ENCODE results near the gene DPH3.
A peak's percentile ranks its signal among the peaks of the same experiment; 100 is the strongest.

DPH3 gene

GRCh38 chr3:16249886-16250285, 14.9 kb downstream of the DPH3 start:
- Histone ChIP-seq H4K91ac (ENCODE audit: low read length) (no peak overlapping the region), H3K4ac (ENCODE audit: low read depth in 1 of 2, low read length in 2 of 2) (no peak overlapping the region), H4K8ac (ENCODE audit: low read length) (no peak overlapping the region), H3K27me3 (ENCODE audit: control insufficient read depth in 1 of 2, insufficient read depth in 1 of 2, low read length in 2 of 2) (no peaks in the 10 kb centered on the region), H2AK5ac (ENCODE audit: low read length, severe bottlenecking) (no peak overlapping the region), H3K9me3 (ENCODE audit: control insufficient read depth, low read length) (no peaks in the 10 kb centered on the region), H2BK120ac (ENCODE audit: low read depth, low read length) (no peak overlapping the region), H2BK5ac (ENCODE audit: low read depth, low read length, poor library complexity, severe bottlenecking) (no peak overlapping the region), H3K27ac (ENCODE audit: low read length, poor library complexity, severe bottlenecking) (no peak overlapping the region), H3K4me2 (ENCODE audit: low read length, poor library complexity, severe bottlenecking) (no peak overlapping the region), H3K4me1 (ENCODE audit: control insufficient read depth, insufficient read depth, low read depth, low read length) (peaks cover 3% of the 10 kb centered on the region), H3K36me3 (ENCODE audit: control insufficient read depth in 1 of 2, insufficient read depth in 2 of 2, low read depth in 1 of 2, low read length in 2 of 2) (no peaks in the 10 kb centered on the region), H3K4me3 (ENCODE audit: insufficient read depth in 1 of 2, low read depth in 1 of 2, low read length in 2 of 2) (no peak overlapping the region), H2BK12ac (ENCODE audit: low read length in 2 of 2) (no peak overlapping the region), H3K23ac (ENCODE audit: low read length in 2 of 2) (no peak overlapping the region), H2AFZ (ENCODE audit: low read depth, low read length) (no peak overlapping the region), H3K79me1 (replicated peaks; ENCODE audit: low read length, poor library complexity, severe bottlenecking) (no peaks in the 10 kb centered on the region), H2BK15ac (ENCODE audit: low read depth, poor library complexity, severe bottlenecking) (no peak overlapping the region), H3K18ac (ENCODE audit: low read depth in 1 of 2, low read length in 2 of 2) (no peak overlapping the region), H3K9ac (ENCODE audit: low read length) (no peak overlapping the region), H3K14ac (ENCODE audit: low read length in 2 of 2) (no peak overlapping the region)
- 60% methylated on average over 2 of the region's 3 CpGs for WGBS
- no peak for DNase-seq

- no peak overlapping the region for H3K27ac ChIP-seq (ENCODE audit: low read length, poor library complexity, severe bottlenecking)
- no peak overlapping the region for H3K9ac ChIP-seq (ENCODE audit: low read length)
- peaks cover 3% of the 10 kb centered on the region for H3K4me1 ChIP-seq (ENCODE audit: control insufficient read depth, insufficient read depth, low read depth, low read length)
- no peaks in the 10 kb centered on the region for H3K9me3 ChIP-seq (ENCODE audit: control insufficient read depth, low read length)
- 29% methylated on average over 3 of the region's 3 CpGs for WGBS
- DNase-seq = peak; percentile 38
- no peak overlapping the region for H3K4ac ChIP-seq (ENCODE audit: low read depth in 1 of 2, low read length in 2 of 2)
- no peaks in the 10 kb centered on the region for H3K79me1 ChIP-seq (replicated peaks; ENCODE audit: low read length, poor library complexity, severe bottlenecking)
- no peak overlapping the region for H3K14ac ChIP-seq (ENCODE audit: low read length in 2 of 2)
- H2AFZ ChIP-seq (ENCODE audit: low read depth, low read length) = no peak overlapping the region
- peak overlapping the region; percentile 63 for H4K8ac ChIP-seq (ENCODE audit: low read length)
- no peak overlapping the region for H3K4me2 ChIP-seq (ENCODE audit: low read length, poor library complexity, severe bottlenecking)
- no peak overlapping the region for H3K18ac ChIP-seq (ENCODE audit: low read depth in 1 of 2, low read length in 2 of 2)
- H2BK15ac ChIP-seq (ENCODE audit: low read depth, poor library complexity, severe bottlenecking) = peak overlapping the region; percentile 96
- no peak overlapping the region for H2BK5ac ChIP-seq (ENCODE audit: low read depth, low read length, poor library complexity, severe bottlenecking)
- no peak overlapping the region for H2BK12ac ChIP-seq (ENCODE audit: low read length in 2 of 2)
- no peak overlapping the region for H4K91ac ChIP-seq (ENCODE audit: low read length)
- H3K4me3 ChIP-seq (ENCODE audit: insufficient read depth in 1 of 2, low read depth in 1 of 2, low read length in 2 of 2) = no peak overlapping the region
- H3K36me3 ChIP-seq (ENCODE audit: control insufficient read depth in 1 of 2, insufficient read depth in 2 of 2, low read depth in 1 of 2, low read length in 2 of 2) = no peaks in the 10 kb centered on the region
- no peaks in the 10 kb centered on the region for H3K27me3 ChIP-seq (ENCODE audit: control insufficient read depth in 1 of 2, insufficient read depth in 1 of 2, low read length in 2 of 2)
- H2AK5ac ChIP-seq (ENCODE audit: low read length, severe bottlenecking) = no peak overlapping the region
- H2BK120ac ChIP-seq (ENCODE audit: low read depth, low read length) = no peak overlapping the region
- H3K23ac ChIP-seq (ENCODE audit: low read length in 2 of 2) = no peak overlapping the region
These were observed 15.4 kb downstream of the DPH3 start for GRCh38 chr3:16249336-16249735.

- Histone ChIP-seq H4K91ac (ENCODE audit: low read length) (no peak overlapping the region), H3K27ac (ENCODE audit: low read length, poor library complexity, severe bottlenecking) (no peak overlapping the region), H3K4me3 (ENCODE audit: insufficient read depth in 1 of 2, low read depth in 1 of 2, low read length in 2 of 2) (no peak overlapping the region), H3K27me3 (ENCODE audit: control insufficient read depth in 1 of 2, insufficient read depth in 1 of 2, low read length in 2 of 2) (no peaks in the 10 kb centered on the region), H3K9ac (ENCODE audit: low read length) (peak overlapping the region; percentile 66), H3K4me1 (ENCODE audit: control insufficient read depth, insufficient read depth, low read depth, low read length) (peaks cover 3% of the 10 kb centered on the region), H2BK15ac (ENCODE audit: low read depth, poor library complexity, severe bottlenecking) (no peak overlapping the region), H3K4me2 (ENCODE audit: low read length, poor library complexity, severe bottlenecking) (no peak overlapping the region), H3K14ac (ENCODE audit: low read length in 2 of 2) (no peak overlapping the region), H3K9me3 (ENCODE audit: control insufficient read depth, low read length) (no peaks in the 10 kb centered on the region), H2AFZ (ENCODE audit: low read depth, low read length) (no peak overlapping the region), H2BK5ac (ENCODE audit: low read depth, low read length, poor library complexity, severe bottlenecking) (no peak overlapping the region), H4K8ac (ENCODE audit: low read length) (no peak overlapping the region), H3K23ac (ENCODE audit: low read length in 2 of 2) (no peak overlapping the region), H3K4ac (ENCODE audit: low read depth in 1 of 2, low read length in 2 of 2) (no peak overlapping the region), H2BK120ac (ENCODE audit: low read depth, low read length) (no peak overlapping the region), H2BK12ac (ENCODE audit: low read length in 2 of 2) (no peak overlapping the region), H2AK5ac (ENCODE audit: low read length, severe bottlenecking) (no peak overlapping the region), H3K36me3 (ENCODE audit: control insufficient read depth in 1 of 2, insufficient read depth in 2 of 2, low read depth in 1 of 2, low read length in 2 of 2) (no peaks in the 10 kb centered on the region), H3K18ac (ENCODE audit: low read depth in 1 of 2, low read length in 2 of 2) (no peak overlapping the region), H3K79me1 (replicated peaks; ENCODE audit: low read length, poor library complexity, severe bottlenecking) (no peaks in the 10 kb centered on the region)
- 99% methylated on average over 5 of the region's 5 CpGs for WGBS
- no peak for DNase-seq
These were observed 16.2 kb downstream of the DPH3 start for GRCh38 chr3:16248556-16248955.

GRCh38 chr3:16247282-16248061, 17.3 kb downstream of the DPH3 start:
- Histone ChIP-seq H2AFZ (ENCODE audit: low read depth, low read length) (peak overlapping the region; percentile 44), H3K9me3 (ENCODE audit: control insufficient read depth, low read length) (no peaks in the 10 kb centered on the region), H2AK5ac (ENCODE audit: low read length, severe bottlenecking) (peak overlapping the region; percentile 15), H4K8ac (ENCODE audit: low read length) (peak overlapping the region; percentile 86), H3K4me2 (ENCODE audit: low read length, poor library complexity, severe bottlenecking) (no peak overlapping the region), H3K4me3 (ENCODE audit: insufficient read depth in 1 of 2, low read depth in 1 of 2, low read length in 2 of 2) (no peak overlapping the region), H3K4ac (ENCODE audit: low read depth in 1 of 2, low read length in 2 of 2) (peak overlapping the region in 1 of 2 experiments; percentile 15), H2BK5ac (ENCODE audit: low read depth, low read length, poor library complexity, severe bottlenecking) (no peak overlapping the region), H2BK120ac (ENCODE audit: low read depth, low read length) (no peak overlapping the region), H3K14ac (ENCODE audit: low read length in 2 of 2) (peak overlapping the region in 1 of 2 experiments; percentile 26), H4K91ac (ENCODE audit: low read length) (peak overlapping the region; percentile 62), H2BK15ac (ENCODE audit: low read depth, poor library complexity, severe bottlenecking) (no peak overlapping the region), H3K27me3 (ENCODE audit: control insufficient read depth in 1 of 2, insufficient read depth in 1 of 2, low read length in 2 of 2) (no peaks in the 10 kb centered on the region), H3K9ac (ENCODE audit: low read length) (peak overlapping the region; percentile 66), H3K18ac (ENCODE audit: low read depth in 1 of 2, low read length in 2 of 2) (peak overlapping the region in 1 of 2 experiments; percentile 25), H3K36me3 (ENCODE audit: control insufficient read depth in 1 of 2, insufficient read depth in 2 of 2, low read depth in 1 of 2, low read length in 2 of 2) (no peaks in the 10 kb centered on the region), H3K4me1 (ENCODE audit: control insufficient read depth, insufficient read depth, low read depth, low read length) (peaks cover 3% of the 10 kb centered on the region), H3K23ac (ENCODE audit: low read length in 2 of 2) (no peak overlapping the region), H2BK12ac (ENCODE audit: low read length in 2 of 2) (peak overlapping the region; percentile 79 to 95), H3K27ac (ENCODE audit: low read length, poor library complexity, severe bottlenecking) (no peak overlapping the region), H3K79me1 (replicated peaks; ENCODE audit: low read length, poor library complexity, severe bottlenecking) (no peaks in the 10 kb centered on the region)
- WGBS = 45% methylated on average over 14 of the region's 17 CpGs
- DNase-seq = peak; percentile 82
